Measurements from ENCODE around the gene BABAM2.

DNA sequence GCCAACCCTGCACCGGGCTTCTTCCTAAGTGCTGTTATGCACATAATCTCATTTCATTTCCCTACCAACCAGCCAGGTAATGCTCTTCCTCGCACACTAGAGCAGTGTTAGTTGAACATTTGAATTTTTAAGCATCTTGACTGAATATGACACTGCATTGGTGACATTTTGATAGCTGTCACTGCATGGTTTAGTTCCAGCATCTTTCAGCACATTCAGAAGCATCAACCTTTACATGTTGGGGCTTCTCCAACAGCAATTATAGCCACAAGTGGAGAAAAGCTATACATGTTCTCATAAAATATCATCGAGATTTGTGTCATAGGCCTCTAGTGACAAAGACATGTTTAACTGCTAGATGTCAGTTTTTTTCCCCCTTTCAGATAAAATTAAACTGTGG lies 272.0 kb downstream of the BABAM2 start:
- TF ChIP-seq, protein P1, sequence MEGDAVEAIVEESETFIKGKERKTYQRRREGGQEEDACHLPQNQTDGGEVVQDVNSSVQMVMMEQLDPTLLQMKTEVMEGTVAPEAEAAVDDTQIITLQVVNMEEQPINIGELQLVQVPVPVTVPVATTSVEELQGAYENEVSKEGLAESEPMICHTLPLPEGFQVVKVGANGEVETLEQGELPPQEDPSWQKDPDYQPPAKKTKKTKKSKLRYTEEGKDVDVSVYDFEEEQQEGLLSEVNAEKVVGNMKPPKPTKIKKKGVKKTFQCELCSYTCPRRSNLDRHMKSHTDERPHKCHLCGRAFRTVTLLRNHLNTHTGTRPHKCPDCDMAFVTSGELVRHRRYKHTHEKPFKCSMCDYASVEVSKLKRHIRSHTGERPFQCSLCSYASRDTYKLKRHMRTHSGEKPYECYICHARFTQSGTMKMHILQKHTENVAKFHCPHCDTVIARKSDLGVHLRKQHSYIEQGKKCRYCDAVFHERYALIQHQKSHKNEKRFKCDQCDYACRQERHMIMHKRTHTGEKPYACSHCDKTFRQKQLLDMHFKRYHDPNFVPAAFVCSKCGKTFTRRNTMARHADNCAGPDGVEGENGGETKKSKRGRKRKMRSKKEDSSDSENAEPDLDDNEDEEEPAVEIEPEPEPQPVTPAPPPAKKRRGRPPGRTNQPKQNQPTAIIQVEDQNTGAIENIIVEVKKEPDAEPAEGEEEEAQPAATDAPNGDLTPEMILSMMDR (IDR thresholded peaks at IDR 0.05), result no peak
- TF ChIP-seq POLR2A (IDR thresholded peaks at IDR 0.05), result no peak

Measured in Peyer's patch (tissue), 4 donors.